Fibroblast of peridontal ligament (primary cell): Measurements from ENCODE around the gene RPL22L1.
"Not testable (repeated sequence)": the region's sequence is repeated elsewhere in the genome, so short reads cannot be mapped to it uniquely, and the experiment has no call there.

Experiments
- DNase-seq: peaks from one replicate; pipeline ENCODE4 v3.0.0-alpha.2; 2010; ENCODE audit errors: extremely low read depth

Gene RPL22L1

DNA sequence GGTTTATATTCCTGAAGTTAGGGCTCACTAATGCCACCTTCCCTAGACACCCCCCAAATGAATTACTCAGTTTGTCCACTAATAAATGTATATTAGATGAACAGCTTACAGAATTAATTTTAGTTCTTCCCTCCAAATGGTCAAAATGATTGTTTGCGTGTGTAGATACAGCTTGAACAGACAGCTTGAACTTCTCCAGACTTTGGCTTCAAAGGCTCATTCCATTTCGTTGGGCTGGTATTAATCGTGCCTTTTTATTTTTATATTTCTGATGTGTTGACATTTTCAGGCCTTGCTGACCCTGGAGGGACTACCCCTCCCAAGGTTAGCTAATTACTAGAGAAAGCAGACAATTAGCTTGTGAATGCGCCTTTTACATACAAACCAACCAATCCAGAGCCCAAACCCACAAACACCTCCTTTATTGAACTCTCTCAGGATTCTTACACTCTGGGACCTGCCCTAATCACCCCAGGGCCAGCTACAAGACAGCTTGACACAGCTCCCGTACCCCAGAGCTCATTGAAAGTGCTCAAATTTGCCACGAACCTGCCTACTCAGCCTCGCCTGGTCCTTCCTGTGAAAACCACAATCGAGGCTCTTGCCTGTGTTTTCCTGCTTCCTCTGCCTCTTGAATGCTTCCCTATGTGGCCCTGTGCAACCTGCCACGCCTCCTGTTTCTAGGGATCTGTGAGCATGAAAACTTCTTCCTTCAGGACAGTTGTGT, 40.3 kb downstream of the RPL22L1 start:
- no peak for DNase-seq

DNA sequence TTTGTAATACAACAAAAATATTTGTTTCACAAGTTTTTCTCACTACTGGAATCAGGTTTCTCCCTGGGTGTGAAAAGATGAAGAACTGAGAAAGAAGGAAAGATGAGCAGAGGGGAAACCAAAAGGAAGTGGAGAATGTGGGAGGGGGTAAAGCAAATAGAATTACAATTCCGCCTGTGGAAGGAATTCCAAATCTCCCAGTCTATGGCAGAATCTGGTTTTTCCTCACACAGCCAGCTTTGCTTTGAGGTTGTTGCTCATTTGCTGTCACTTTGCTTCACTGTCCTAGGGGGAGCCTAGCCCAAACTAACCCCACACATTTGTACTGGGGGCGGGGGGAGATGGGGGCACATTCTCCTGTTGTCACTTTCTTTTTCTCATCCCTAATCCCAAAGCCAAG, 43.9 kb downstream of the RPL22L1 start:
- DNase-seq, result no peak

GRCh38 chr3:170823562-170823961, 46.4 kb downstream of the RPL22L1 start:
- not testable (repeated sequence) for DNase-seq

DNA sequence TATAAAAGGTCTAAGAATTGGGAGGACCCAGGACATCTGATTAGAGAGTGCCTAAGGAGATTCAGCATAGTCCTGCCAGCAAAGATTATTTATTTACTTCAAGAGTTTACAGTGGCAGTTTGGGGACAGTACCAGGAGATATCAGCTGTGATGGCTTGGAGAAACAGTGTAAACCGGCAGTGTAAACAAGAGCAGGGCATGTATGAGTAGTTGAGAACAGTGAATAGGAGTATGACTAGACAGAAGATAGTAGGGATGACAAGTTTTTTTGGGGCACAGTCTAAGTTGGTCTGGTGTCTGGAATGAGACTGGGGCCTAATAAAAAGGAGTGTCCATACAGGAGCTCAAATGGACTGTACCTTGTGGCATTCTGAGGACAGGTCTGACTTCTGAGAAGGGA, 51.7 kb downstream of the RPL22L1 start:
- not testable (repeated sequence) for DNase-seq

GRCh38 chr3:170817471-170817870, 52.5 kb downstream of the RPL22L1 start:
- DNase-seq, result not testable (repeated sequence)

DNA sequence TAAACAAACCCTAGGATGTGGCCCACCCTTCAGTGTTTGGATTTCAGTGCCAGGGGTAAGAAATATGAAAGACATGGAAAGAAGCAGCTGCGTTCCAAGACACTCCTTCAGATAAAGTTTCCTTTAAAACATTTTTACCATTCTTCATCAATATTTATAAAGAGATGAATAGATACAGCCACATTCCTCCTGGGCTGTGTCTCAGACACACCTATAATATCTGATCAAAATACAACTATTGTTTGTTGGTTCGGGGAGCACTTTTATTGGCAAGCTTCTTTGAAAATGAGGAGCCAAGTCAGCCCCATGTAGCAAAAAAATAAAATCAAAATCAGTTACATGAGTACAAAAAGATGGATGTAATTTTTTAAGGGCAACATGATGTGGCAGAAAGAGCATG, 53.2 kb downstream of the RPL22L1 start:
- DNase-seq, result no peak

GRCh38 chr3:170816341-170816740, 53.7 kb downstream of the RPL22L1 start:
- DNase-seq, result no peak

GRCh38 chr3:170815936-170816335, 54.1 kb downstream of the RPL22L1 start:
- DNase-seq, result no peak

DNA sequence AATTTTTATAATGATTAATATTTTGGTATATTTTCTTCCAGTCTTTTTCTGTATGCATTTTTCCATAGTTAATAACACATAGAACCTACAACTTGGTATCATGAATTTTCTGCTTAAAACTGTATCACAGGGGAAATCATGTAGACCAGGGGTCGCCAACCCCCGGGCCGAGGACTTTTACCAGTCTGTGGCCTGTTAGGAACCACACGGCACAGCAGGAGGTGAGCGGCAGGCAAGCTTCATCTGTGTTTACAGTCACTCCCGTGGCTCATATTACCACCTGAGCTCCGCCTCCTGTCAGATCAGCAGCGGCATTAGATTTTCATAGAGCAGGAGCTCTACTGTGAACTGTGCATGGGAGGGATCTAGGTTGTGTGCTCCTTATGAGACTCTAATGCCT, 54.7 kb downstream of the RPL22L1 start:
- DNase-seq, result no peak
